SK-N-SH treated with all-trans-retinoic acid at 6 μM for 48 hours (cell line): Measurements from ENCODE around the gene DOCK9.
A peak's percentile ranks its signal among the peaks of the same experiment; 100 is the strongest.

Experiments used
- ATAC-seq: fragments of 200-7000 bp; cut with Tn5 transposase; 3 replicates; pipeline ENCODE4 v1.9.1; 2020; ENCODE audit warnings: mild to moderate bottlenecking, moderate library complexity
- ARNTL ChIP-seq: fragments of 450-650 bp; formaldehyde crosslinking; IDR thresholded peaks from 2 replicates; pipeline ENCODE4 v1.5.0; 2020; ENCODE audit warnings: low read depth, mild to moderate bottlenecking, moderate library complexity, borderline replicate concordance
- BACH2 ChIP-seq: fragments of 250-450 bp; sonication (Bioruptor Pico); IDR thresholded peaks from 2 replicates; pipeline ENCODE4 v1.9.0; 2021; ENCODE audit warnings: mild to moderate bottlenecking, borderline replicate concordance
- CREB5 ChIP-seq: fragments of 250-450 bp; sonication (Bioruptor Pico); IDR thresholded peaks from 2 replicates; pipeline ENCODE4 v1.5.1; 2020; ENCODE audit warnings: low read depth, mild to moderate bottlenecking, moderate library complexity
- ESRRG ChIP-seq: fragments of 250-450 bp; sonication (Bioruptor Pico); IDR thresholded peaks from 2 replicates; pipeline ENCODE4 v1.6.1; 2021; ENCODE audit warnings: mild to moderate bottlenecking
- GLIS3 ChIP-seq: fragments of 250-450 bp; sonication (Bioruptor Pico); IDR thresholded peaks from 2 replicates; pipeline ENCODE4 v1.5.0; 2020; ENCODE audit warnings: mild to moderate bottlenecking, moderate library complexity
- PATZ1 ChIP-seq: fragments of 250-450 bp; sonication (Bioruptor Pico); IDR thresholded peaks from 2 replicates; pipeline ENCODE4 v1.8.0; 2020; ENCODE audit warnings: mild to moderate bottlenecking, moderate library complexity, borderline replicate concordance
- POU6F1 ChIP-seq: fragments of 250-450 bp; sonication (Bioruptor Pico); IDR thresholded peaks from 2 replicates; pipeline ENCODE4 v1.8.0; 2021; ENCODE audit warnings: low read depth, mild to moderate bottlenecking, moderate library complexity, borderline replicate concordance
- PPARA ChIP-seq: fragments of 250-450 bp; sonication (Bioruptor Pico); IDR thresholded peaks from 2 replicates; pipeline ENCODE4 v1.5.0; 2020; ENCODE audit warnings: mild to moderate bottlenecking, borderline replicate concordance
- RARB ChIP-seq: fragments of 250-450 bp; sonication (Bioruptor Pico); IDR thresholded peaks from 2 replicates; pipeline ENCODE4 v1.8.0; 2021; ENCODE audit warnings: mild to moderate bottlenecking, moderate library complexity
- TCF4 ChIP-seq: fragments of 250-450 bp; sonication (Bioruptor Pico); IDR thresholded peaks from 2 replicates; pipeline ENCODE4 v1.8.0; 2021; ENCODE audit warnings: mild to moderate bottlenecking, moderate library complexity, borderline replicate concordance
- TSHZ2 ChIP-seq: fragments of 250-450 bp; sonication (Bioruptor Pico); IDR thresholded peaks from 2 replicates; pipeline ENCODE4 v1.5.0; 2020; ENCODE audit warnings: mild to moderate bottlenecking, moderate library complexity
- ZNF565 ChIP-seq: fragments of 450-650 bp; formaldehyde crosslinking; conservative IDR thresholded peaks from 2 replicates; pipeline ENCODE4 v1.5.0; 2020; ENCODE audit warnings: low read depth, mild to moderate bottlenecking, moderate library complexity
- ZNF70 ChIP-seq: fragments of 450-650 bp; formaldehyde crosslinking; IDR thresholded peaks from 2 replicates; pipeline ENCODE4 v1.5.0; 2020; ENCODE audit warnings: mild to moderate bottlenecking, moderate library complexity

Gene DOCK9

GRCh38 chr13:98842858-98843481 lies 134.9 kb downstream of the DOCK9 start:
- peak; percentile 89 for ATAC-seq
- TF ChIP-seq TSHZ2 (CRISPR knock-in tag) (no peak), PPARA (CRISPR knock-in tag) (no peak), POU6F1 (CRISPR knock-in tag) (no peak), ZNF70 (CRISPR knock-in tag) (no peak), ARNTL (CRISPR knock-in tag) (no peak), TCF4 (no peak), RARB (no peak), PATZ1 (no peak), BACH2 (CRISPR knock-in tag) (no peak), ZNF565 (CRISPR knock-in tag) (no peak), GLIS3 (CRISPR knock-in tag) (no peak), CREB5 (CRISPR knock-in tag) (no peak)

GRCh38 chr13:98842070-98842469 lies 135.8 kb downstream of the DOCK9 start:
- no peak for TF ChIP-seq CREB5 (CRISPR knock-in tag)
- TF ChIP-seq ESRRG (CRISPR knock-in tag), result no peak
- TF ChIP-seq TSHZ2 (CRISPR knock-in tag), result no peak
- TF ChIP-seq ARNTL (CRISPR knock-in tag), result no peak
- no peak for TF ChIP-seq POU6F1 (CRISPR knock-in tag)
- TF ChIP-seq ZNF565 (CRISPR knock-in tag), result no peak
- no peak for ATAC-seq
